Activated CD4-positive, alpha-beta T cell treated with anti-CD3 and anti-CD28 coated beads, Interleukin-2, amount 50 U/mL, for 1 hour (primary cell): ENCODE measurements around the gene TMC6.
"Not testable (repeated sequence)": the region's sequence is repeated elsewhere in the genome, so short reads cannot be mapped to it uniquely, and the experiment has no call there.

ENCODE experiments used
- DNase-seq: peaks from one replicate; pipeline ENCODE4 v3.0.0-alpha.2; 2020

The TMC6 gene, protein sequence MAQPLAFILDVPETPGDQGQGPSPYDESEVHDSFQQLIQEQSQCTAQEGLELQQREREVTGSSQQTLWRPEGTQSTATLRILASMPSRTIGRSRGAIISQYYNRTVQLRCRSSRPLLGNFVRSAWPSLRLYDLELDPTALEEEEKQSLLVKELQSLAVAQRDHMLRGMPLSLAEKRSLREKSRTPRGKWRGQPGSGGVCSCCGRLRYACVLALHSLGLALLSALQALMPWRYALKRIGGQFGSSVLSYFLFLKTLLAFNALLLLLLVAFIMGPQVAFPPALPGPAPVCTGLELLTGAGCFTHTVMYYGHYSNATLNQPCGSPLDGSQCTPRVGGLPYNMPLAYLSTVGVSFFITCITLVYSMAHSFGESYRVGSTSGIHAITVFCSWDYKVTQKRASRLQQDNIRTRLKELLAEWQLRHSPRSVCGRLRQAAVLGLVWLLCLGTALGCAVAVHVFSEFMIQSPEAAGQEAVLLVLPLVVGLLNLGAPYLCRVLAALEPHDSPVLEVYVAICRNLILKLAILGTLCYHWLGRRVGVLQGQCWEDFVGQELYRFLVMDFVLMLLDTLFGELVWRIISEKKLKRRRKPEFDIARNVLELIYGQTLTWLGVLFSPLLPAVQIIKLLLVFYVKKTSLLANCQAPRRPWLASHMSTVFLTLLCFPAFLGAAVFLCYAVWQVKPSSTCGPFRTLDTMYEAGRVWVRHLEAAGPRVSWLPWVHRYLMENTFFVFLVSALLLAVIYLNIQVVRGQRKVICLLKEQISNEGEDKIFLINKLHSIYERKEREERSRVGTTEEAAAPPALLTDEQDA

DNA sequence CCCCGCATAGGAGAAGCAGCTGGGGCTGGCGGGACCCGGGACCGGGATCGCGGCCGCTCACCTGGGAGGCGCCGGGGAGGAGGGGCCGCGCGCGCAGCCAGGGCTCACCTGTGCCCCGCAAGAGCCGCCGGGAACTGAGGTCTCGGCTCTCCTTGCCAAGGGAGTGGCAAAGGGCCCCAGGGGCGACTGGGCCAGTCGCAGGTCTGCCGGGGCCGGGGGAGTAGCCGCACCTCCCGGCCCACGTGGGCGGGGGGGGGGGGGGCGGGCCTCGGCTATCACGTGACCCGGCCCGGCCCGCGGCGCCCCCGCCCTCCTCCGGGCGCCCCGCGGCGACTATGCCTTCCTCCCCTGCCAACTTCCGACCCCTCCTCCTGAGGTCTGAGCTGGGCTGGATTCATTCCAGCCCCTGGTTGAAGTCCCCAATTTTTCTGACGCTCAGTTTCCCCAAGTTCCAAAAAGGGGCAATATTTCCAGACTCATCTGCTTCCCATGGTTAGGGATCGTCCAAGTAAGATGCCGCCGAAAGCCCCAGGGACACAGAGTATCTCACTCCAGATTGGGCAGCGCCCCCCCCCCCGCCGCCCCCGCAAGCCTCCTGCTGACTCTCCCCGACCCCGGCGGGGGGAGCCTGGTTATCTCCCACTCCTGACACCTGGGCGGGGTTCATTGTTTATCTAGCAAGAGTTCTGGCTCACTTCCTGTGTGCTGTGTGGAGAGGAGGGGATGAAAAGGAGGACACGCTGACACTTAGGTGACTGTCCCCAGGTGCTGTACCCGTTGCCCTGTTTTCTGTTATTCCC lies at the start of gene TMC6:
TMC6 (minus strand) TSS at position 205 of the 800 bp plus-strand sequence. CDS start 1,923 bp downstream, outside the sequence.
- DNase-seq = peak; percentile 69

DNA sequence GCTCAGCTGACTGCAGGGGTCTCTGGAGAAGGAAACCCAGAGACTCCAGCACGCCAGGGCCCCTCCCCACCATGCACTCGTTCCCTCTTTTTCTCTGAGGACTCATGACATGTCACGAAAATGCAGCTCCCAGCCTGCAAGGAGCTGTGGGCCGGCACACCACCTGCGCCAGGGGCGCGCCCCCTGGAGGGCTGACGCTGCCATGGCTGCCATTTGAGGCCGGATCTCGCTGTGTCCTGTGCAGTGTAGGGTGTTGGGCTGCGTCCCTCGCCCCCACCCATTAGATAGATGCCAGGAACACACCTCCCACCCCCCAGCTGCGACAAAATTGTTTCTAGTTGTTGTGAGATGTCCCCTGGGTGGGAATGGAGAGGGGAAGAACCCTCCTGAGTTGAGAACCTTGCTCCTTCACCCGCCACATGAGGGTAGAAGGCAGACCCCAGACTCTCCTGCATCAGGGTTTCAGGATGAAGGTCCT lies 48.0 kb upstream of the TMC6 start:
- peak; percentile 77 for DNase-seq

DNA sequence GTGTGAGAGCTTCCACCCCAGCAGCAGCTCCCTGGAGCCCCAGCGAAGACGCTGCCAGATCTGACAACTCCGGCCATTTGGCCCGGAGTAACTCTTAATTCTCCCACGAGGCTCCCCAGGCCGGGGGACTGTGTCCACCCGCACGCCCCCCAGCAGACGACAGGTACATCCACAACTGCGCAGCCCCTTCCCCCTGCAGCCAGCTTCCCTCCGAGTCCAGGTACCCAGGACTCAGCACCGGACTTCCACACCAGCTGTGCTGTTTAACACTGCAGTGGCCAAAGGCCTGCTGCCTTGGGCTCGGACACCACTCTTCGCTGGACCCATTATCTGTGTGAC lies 47.1 kb upstream of the TMC6 start:
- no peak for DNase-seq

GRCh38 chr17:78174870-78175642 lies 46.5 kb upstream of the TMC6 start:
- DNase-seq = no peak

DNA sequence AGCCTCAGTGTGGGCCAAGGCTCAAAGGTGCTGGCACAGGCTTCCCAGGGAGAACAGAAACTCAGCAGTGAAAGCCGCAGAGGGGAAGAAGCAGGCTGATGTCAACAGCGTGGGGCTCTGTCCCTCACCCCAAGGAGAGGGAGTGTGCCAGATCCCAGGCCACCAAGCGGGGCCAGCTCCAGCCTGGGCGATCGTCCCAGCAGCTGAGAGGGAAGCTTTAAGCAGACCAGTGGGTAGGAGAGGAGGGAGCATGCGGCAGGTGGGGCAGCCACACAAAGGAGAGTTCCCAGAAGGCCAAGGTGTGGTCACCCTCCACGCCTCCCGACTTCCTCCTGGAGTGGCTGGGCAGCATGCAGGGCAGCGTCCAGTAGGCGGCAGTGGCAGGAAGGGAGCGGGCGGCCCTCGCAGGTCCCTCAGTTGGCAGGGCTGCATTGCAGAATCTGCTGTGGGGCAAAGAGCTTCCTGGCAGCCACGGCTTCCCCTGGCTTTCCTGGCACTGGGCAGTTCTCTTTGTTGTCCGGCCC lies 45.9 kb upstream of the TMC6 start:
- DNase-seq = no peak

GRCh38 chr17:78173097-78173715 lies 44.7 kb upstream of the TMC6 start:
- DNase-seq = no peak

GRCh38 chr17:78172249-78173051 lies 43.9 kb upstream of the TMC6 start:
- DNase-seq = no peak

DNA sequence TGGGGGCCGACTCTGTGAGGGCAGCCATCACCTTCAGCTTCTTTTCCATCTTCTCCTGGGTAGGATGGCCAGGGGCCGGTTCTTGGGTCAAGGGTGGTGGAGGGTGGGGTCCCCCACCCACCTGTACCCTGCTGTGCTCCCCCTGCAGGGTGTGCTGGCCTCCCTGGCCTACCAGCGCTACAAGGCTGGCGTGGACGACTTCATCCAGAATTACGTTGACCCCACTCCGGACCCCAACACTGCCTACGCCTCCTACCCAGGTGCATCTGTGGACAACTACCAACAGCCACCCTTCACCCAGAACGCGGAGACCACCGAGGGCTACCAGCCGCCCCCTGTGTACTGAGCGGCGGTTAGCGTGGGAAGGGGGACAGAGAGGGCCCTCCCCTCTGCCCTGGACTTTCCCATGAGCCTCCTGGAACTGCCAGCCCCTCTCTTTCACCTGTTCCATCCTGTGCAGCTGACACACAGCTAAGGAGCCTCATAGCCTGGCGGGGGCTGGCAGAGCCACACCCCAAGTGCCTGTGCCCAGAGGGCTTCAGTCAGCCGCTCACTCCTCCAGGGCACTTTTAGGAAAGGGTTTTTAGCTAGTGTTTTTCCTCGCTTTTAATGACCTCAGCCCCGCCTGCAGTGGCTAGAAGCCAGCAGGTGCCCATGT lies 43.2 kb upstream of the TMC6 start:
- not testable (repeated sequence) for DNase-seq

DNA sequence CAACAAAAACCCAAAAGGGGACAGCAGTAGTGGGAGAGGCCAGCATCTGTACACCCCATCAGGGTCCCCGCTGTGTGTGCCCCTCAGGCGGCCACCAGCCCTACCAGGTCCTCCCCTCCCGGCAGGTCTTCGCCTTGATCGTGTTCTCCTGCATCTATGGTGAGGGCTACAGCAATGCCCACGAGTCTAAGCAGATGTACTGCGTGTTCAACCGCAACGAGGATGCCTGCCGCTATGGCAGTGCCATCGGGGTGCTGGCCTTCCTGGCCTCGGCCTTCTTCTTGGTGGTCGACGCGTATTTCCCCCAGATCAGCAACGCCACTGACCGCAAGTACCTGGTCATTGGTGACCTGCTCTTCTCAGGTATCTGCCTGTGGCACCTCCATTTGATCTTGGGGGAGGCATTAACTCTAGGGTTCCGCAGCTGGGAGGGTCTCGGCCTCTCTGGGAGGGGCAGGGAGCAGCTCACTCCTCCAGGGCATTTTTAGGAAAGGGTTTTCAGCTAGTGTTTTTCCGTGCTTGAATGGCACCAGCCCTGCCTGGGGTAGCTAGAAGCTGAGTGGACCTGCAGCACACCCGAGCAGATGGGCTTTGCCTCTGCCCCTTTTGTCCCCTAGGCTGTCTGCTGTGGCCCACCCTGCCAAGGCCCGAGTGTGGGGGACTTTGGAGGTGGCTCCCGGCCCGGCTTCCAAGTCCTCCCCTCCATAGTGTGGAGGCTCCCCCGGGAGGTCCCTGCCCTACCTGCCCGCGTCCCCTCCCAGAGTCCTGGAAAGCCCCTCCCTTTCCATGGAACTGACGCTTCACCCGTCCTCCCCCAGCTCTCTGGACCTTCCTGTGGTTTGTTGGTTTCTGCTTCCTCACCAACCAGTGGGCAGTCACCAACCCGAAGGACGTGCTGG lies 42.4 kb upstream of the TMC6 start:
- no peak for DNase-seq

DNA sequence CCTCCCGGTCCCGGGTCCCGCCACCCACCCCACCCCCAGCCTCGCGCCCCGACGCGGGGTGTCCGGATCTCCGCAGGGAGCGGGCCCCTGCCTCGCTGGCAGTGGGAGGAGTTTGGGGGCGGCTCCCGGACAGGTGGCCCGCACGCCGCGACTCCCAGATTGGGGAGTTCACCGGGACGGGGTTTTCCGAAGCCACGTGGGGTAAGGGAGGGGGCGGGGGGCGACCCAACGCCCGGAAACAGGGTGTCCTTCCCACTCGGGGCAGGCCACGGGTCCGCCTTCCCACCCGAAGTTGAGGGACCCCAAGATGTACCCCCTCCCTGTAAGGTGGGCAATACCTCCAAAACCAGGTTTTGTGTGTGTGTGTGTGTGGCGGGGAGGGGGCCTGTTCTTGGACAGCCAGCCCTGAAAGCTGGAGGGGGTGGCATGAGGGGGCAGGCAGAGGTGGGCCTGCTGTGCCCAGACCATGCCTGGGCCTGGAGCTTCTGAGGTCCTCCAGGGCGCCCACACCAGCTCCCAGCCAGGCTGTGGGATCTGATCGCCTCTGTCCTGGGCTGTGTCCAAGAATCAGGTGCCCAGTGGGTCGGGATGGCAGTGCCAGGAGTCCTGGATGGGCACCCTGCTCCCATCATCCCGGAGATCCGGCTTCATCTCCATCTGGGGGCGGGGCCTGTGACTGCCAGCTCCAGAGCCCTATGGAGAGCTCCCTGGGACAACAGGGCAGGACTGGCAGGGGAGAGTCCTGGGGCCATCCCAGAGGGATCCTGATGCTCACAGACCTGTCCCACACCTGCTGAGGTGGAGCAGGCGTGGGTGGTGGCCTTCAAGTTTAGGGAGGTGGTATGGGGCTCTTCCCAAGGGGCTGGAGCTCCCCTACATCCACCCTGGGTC lies 40.6 kb upstream of the TMC6 start:
- DNase-seq = peak; percentile 43

GRCh38 chr17:78168242-78168902 lies 39.8 kb upstream of the TMC6 start, which contains the start of gene SYNGR2:
SYNGR2 (plus strand) TSS chr17:78168581; CDS start chr17:78168617, 36 bp downstream.
- peak; percentile 86 for DNase-seq

DNA sequence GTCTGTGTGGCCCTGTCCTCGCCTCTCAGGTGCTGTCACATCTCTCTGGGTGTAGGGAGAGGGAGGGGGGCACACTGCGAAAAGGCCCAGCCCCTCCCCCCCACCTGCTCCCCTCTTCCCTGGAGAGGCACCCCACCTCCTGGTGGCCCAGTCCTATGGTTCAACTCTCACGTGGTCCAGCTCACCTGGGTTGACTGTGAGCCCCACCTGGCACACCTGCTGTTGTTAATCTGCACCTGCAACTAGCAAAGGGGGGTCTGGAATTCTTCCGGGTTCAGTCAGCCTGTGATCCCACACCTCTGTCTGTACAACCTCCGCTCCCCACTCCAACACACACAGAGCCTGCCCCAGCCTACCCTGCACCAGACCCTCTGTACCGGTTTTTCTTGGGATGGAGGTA lies 37.9 kb upstream of the TMC6 start:
- no peak for DNase-seq

GRCh38 chr17:78164748-78165607 lies 36.4 kb upstream of the TMC6 start:
- DNase-seq = no peak

- DNase-seq = no peak
Measured at GRCh38 chr17:78163881-78164747, 35.6 kb upstream of the TMC6 start.

DNA sequence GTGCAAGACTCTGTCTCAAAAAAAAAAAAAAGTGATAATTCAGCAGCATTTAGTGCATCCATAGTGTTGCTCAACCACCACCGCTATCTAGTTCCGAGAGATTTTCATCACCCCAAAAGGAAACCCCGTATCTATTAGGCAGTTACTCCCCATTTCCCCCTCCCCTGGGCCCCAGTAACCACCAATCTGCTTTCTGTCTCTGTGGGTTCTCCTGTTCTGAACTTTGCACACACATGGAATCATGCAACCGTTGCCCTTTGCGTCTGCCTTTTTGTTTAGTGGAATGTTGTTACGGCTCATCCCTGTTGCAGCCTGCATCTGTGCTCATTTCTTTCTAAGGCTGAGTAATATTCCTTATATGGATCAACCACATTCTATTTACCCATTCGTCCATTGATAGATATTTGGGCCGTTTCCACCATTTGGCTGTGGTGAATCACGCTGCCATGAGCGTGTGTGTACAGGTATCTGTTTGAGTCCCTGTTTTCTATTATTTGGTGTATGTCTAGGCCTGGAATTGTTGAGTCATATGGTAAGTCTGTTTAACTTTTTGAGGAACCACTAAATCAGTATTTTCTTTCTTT lies 31.1 kb upstream of the TMC6 start:
- no peak for DNase-seq
